Right renal cortex interstitium (tissue), 3 donors: Measurements from ENCODE around the gene HYDIN. TPM values are rescaled to one million over a fixed set of nuclear protein-coding genes. Genes with fewer than 3 reads are reported as not detected.
"Not testable (repeated sequence)": the region's sequence is repeated elsewhere in the genome, so short reads cannot be mapped to it uniquely, and the experiment has no call there.

Experiments
- DNase-seq, 3 donors: peaks; one replicate each; pipeline ENCODE4 v3.0.0-alpha.2; 2013; ENCODE audit warnings: low read depth in 3 of 3, low spot score in 2 of 3
- polyA plus RNA-seq, 3 donors: library from polyadenylated mRNA; unstranded; fragments of 120-200 nt; gene quantifications; one replicate each; pipeline ENCODE4 v1.2.1, GENCODE V29; 2013; ENCODE audit not compliant: insufficient read length in 3 of 3

HYDIN gene
- polyA plus RNA-seq, 3 donors = 11.3 to 13.1 (median 12.5) TPM

GRCh38 chr16:71226229-71227141, 4.0 kb downstream of the HYDIN start:
- DNase-seq = no peak

GRCh38 chr16:71225145-71225544, 5.4 kb downstream of the HYDIN start:
- DNase-seq = no peak

GRCh38 chr16:71218306-71218963, 12.1 kb downstream of the HYDIN start:
- DNase-seq = no peak

GRCh38 chr16:71217506-71217905, 13.0 kb downstream of the HYDIN start:
- no peak for DNase-seq

- no peak for DNase-seq
Observed at GRCh38 chr16:71216714-71217113, 13.8 kb downstream of the HYDIN start.

- no peak for DNase-seq
Observed at GRCh38 chr16:71214746-71215381, 15.7 kb downstream of the HYDIN start.

- DNase-seq = no peak
Observed at GRCh38 chr16:71205482-71206131, 24.9 kb downstream of the HYDIN start.

- DNase-seq = no peak
Observed at GRCh38 chr16:71203631-71204030, 26.9 kb downstream of the HYDIN start.

- DNase-seq = no peak
Observed at GRCh38 chr16:71201556-71201955, 29.0 kb downstream of the HYDIN start.

- no peak for DNase-seq
Observed at GRCh38 chr16:71201054-71201453, 29.5 kb downstream of the HYDIN start.

GRCh38 chr16:71198408-71198807, 32.1 kb downstream of the HYDIN start:
- DNase-seq = no peak

GRCh38 chr16:71192387-71192786, 38.1 kb downstream of the HYDIN start:
- no peak for DNase-seq

GRCh38 chr16:71188956-71189712, 41.4 kb downstream of the HYDIN start:
- no peak for DNase-seq

- no peak for DNase-seq
Observed at GRCh38 chr16:71185347-71185746, 45.2 kb downstream of the HYDIN start.

- DNase-seq = no peak
Observed at GRCh38 chr16:71179569-71179968, 51.0 kb downstream of the HYDIN start.

- no peak for DNase-seq
Observed at GRCh38 chr16:71172481-71173207, 57.9 kb downstream of the HYDIN start.

- DNase-seq = not testable (repeated sequence)
Observed at GRCh38 chr16:71161007-71161406, 69.5 kb downstream of the HYDIN start.

GRCh38 chr16:71157278-71157677, 73.2 kb downstream of the HYDIN start:
- not testable (repeated sequence) for DNase-seq

- DNase-seq = not testable (repeated sequence)
Observed at GRCh38 chr16:71153329-71153728, 77.2 kb downstream of the HYDIN start.

GRCh38 chr16:71151654-71152053, 78.9 kb downstream of the HYDIN start:
- DNase-seq = not testable (repeated sequence)
